22Rv1 (cell line): ENCODE data around the gene CDK5R2.

Source experiments
- ZFX ChIP-seq: fragments of 450-650 bp; IDR thresholded peaks from 2 replicates; pipeline ENCODE4 v1.6.1; 2017; ENCODE audit warnings: antibody characterized with exemption, borderline replicate concordance
- TF ChIP-seq, protein P1 (sequence below): fragments of 450-650 bp; IDR thresholded peaks from 2 replicates; pipeline ENCODE4 v1.5.1; 2017; ENCODE audit warnings: mild to moderate bottlenecking

DNA sequence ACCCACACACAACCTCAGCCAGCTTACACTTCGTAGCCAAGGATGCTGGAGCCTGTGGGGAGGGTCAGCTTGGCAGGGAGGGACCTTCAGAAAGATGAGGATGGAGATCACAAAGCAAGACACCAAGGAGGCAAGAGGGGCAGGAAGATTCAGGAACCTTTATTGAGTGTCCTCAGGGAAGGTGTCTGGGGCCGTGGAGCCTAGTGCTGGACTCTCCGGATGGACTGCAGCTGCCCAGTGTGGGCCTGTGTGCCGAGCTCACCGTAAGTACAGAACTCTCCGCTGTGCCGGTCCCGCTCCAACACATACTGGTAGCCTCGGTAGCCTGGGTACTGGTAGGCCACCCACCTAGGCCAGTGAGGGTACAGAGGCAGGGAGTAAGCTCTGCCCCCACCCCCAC is 30.6 kb downstream of the CDK5R2 start:
- TF ChIP-seq, protein P1, sequence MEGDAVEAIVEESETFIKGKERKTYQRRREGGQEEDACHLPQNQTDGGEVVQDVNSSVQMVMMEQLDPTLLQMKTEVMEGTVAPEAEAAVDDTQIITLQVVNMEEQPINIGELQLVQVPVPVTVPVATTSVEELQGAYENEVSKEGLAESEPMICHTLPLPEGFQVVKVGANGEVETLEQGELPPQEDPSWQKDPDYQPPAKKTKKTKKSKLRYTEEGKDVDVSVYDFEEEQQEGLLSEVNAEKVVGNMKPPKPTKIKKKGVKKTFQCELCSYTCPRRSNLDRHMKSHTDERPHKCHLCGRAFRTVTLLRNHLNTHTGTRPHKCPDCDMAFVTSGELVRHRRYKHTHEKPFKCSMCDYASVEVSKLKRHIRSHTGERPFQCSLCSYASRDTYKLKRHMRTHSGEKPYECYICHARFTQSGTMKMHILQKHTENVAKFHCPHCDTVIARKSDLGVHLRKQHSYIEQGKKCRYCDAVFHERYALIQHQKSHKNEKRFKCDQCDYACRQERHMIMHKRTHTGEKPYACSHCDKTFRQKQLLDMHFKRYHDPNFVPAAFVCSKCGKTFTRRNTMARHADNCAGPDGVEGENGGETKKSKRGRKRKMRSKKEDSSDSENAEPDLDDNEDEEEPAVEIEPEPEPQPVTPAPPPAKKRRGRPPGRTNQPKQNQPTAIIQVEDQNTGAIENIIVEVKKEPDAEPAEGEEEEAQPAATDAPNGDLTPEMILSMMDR: no peak
- TF ChIP-seq ZFX: no peak
